COR-L47 (cell line): ENCODE data around the gene PRKG1.
"Not testable (repeated sequence)": the region's sequence is repeated elsewhere in the genome, so short reads cannot be mapped to it uniquely, and the experiment has no call there.

ENCODE experiments used
- DNase-seq: peaks from one replicate; lab custom pipeline; 2025; lab: John Stamatoyannopoulos, UW

The PRKG1 gene

GRCh38 chr10:51427758-51428157, 353.5 kb downstream of the PRKG1 start:
- no peak for DNase-seq

GRCh38 chr10:51430506-51430905, 356.2 kb downstream of the PRKG1 start:
- DNase-seq, result no peak

DNA sequence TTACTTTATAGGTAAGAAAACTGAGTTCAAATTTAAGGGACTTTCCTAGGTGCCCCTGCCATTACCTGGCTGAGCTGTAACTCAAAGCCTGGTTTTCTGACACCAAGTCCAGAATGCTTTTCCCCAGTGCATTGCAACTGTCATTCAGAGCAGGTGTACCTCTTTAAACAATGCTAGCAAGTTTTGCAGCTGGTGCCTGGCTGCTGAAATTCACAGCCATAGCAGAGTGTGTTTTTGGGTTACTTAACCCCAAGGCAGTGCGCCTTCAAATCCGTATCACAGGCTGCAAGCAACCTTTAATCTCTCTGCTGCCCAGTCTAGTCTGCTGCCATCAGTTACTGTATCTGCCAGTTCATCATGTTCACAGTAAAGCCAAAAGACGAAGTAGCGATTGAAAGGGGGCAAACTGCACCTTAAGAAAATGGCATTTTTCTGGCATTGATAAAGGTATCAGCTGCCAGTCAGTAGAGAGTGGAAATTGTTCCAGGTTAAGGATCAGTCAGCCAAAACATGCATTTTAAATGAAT, 359.7 kb downstream of the PRKG1 start:
- no peak for DNase-seq

DNA sequence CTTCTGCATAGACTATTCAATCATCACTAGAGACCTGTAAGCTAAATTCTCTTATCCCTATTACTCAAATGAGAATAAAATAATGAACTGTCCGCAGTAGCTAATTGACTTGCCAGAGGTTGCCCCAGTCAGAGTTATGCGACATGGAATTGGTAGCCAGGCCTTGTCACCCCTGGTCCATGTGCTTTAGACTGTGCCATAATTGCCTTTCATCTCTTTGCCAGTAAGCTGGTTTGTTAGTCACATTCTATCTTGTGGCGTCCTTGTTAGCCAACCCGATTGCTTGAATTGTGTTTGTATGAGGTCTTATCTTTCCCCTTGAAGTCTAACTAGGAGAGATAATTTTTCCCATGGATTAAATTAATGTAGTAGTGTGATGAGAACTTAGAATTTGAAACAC, 362.5 kb downstream of the PRKG1 start:
- no peak for DNase-seq

GRCh38 chr10:51439645-51440044, 365.4 kb downstream of the PRKG1 start:
- DNase-seq, result no peak

DNA sequence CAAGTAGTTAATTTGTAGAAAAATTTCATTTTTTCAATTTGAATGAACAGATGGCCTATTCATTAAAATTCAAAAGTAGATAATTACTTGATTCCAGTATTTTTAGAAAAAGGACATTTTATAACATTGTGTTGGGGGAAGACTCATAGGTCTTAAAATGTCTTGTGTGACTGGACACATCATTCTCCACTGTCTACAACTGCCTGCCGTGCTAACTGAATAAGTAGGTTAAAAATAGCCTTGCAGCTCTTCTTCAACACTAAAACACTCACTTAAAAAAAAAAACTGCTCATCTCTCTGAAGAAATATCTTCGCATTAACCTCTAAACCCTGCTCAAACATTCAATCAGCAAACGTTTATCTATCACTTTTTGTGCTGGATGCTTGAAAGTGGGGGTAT, 371.3 kb downstream of the PRKG1 start:
- no peak for DNase-seq

- no peak for DNase-seq
These were observed 372.8 kb downstream of the PRKG1 start for GRCh38 chr10:51447119-51447518.

- DNase-seq, result not testable (repeated sequence)
These were observed 381.5 kb downstream of the PRKG1 start for GRCh38 chr10:51455762-51456161.

GRCh38 chr10:51459476-51459875, 385.2 kb downstream of the PRKG1 start:
- no peak for DNase-seq

GRCh38 chr10:51462076-51462779, 387.9 kb downstream of the PRKG1 start:
- no peak for DNase-seq

GRCh38 chr10:51468424-51468823, 394.1 kb downstream of the PRKG1 start:
- no peak for DNase-seq

- no peak for DNase-seq
These were observed 395.4 kb downstream of the PRKG1 start for GRCh38 chr10:51469686-51470085.

DNA sequence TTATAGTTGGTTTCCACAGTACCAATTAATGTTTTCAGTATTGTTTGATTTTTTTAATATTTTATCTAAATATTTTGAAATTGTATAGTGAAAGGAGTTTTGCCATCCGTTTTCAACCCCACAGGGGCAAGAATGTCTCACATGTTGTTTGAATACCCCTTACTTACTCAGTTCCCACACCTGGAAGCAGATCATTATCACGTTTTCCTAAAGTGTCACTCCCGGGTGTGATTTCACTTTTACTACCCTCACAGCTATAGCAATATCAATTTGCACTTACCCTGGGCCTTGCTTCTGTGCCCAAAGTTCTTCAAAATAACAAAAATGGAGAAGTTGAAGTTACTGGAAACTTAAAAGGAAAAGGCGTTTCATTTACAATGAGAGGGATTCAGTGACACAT, 397.0 kb downstream of the PRKG1 start:
- no peak for DNase-seq

DNA sequence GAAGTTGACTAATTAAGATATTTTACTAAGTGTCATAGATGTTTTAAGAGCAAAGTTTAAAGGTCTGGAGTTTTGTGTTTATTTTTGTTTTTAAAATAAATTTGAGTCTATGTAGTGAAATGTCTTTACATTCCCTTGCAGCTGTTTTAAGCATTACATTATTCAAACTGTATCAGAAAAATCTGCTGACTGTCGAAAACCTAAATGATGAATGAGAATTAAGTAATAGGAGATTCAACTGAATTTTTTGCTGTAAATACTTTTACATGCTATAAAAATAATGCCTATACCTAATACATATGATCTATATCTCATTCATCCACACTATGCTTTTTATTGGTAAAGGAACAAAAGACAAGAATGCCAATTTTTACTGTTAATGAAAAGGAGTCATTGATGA, 397.9 kb downstream of the PRKG1 start:
- DNase-seq, result no peak

GRCh38 chr10:51479711-51480110, 405.4 kb downstream of the PRKG1 start:
- no peak for DNase-seq

DNA sequence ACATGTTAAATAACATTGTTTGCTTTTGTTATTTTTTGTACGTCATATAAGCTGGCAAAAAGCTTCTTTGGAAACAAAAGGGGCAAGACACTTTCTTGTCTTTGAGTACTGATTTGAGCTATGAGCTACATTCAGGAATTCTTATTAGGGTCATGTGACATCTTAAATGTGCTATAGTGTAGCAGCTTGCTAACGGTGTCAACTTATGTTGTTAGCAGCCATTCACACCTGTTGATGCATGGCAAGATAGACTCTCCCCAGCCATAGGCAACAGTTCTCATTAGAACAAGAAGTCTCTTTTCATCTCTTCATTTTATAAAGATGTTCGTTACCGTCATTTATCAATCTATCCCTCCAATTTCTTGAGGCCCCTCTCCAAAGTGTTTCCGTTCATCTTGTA, 411.4 kb downstream of the PRKG1 start:
- DNase-seq, result no peak

DNA sequence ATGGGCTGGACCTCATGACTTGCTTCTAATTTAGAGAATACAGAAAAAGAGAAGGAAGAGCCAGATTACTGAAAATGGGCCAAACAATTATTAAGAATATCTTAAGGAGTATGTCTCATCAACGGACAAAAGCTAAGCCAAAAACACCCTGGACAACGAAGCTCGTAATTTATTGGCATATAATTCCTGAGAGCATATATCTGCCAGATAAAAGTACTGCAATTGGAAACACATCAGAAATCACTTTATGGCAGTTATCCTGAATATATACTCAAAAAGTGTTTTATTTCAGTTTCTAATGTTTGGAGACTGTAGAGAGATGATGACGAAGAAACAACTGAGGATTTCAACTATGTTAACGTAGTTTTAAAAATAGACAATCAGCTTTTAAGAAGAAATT, 413.3 kb downstream of the PRKG1 start:
- DNase-seq, result no peak

DNA sequence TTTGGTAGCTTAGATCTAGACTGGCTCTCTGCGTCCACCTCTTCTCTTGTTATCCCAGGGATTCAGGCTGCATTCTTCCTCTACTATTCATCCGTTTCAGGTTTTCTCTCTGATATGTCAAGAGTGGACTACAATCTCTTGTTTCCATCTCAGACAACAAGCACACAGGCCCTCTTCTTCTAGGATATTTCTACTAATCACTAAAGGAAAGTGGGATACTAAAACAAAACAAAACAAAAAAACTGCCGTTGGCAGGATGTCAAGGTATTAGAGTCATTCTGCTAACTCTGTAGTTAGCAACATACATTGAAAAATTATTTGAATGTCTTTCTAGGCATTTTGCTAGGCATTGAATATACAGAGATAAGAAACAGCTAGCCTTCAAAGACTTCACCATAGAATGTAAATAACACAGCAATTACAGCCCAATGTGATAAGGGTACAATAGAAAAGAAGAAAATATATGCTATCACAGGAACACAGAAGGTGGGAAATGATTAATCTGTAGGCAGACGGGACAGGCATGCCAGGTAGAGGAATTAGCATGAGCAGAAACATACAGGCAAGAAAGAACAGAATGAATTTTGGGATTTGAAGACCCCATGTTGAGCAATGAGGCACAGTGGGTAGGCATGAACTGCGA, 414.6 kb downstream of the PRKG1 start:
- no peak for DNase-seq

DNA sequence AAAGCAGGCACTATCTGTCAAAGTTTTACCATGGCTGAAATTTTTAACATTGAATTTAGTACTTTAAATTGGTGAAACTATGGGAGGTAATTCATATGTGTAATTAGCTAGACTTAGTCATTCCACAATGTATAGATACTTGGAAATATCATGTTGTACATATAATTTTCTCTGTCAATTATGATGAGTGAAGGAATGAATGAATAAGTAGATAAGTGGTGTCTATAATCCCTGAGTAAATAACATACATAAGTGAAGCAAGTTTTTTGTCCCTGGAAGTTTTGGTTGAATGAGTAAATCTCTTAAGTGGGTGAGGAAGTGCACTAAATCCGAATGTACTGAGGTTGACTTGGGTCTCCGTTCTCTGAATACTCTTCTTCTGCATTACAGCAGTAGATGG, 424.1 kb downstream of the PRKG1 start:
- no peak for DNase-seq

GRCh38 chr10:51501396-51501795, 427.1 kb downstream of the PRKG1 start:
- DNase-seq, result no peak

GRCh38 chr10:51502124-51502523, 427.8 kb downstream of the PRKG1 start:
- DNase-seq, result no peak

- no peak for DNase-seq
These were observed 429.1 kb downstream of the PRKG1 start for GRCh38 chr10:51503378-51503777.

DNA sequence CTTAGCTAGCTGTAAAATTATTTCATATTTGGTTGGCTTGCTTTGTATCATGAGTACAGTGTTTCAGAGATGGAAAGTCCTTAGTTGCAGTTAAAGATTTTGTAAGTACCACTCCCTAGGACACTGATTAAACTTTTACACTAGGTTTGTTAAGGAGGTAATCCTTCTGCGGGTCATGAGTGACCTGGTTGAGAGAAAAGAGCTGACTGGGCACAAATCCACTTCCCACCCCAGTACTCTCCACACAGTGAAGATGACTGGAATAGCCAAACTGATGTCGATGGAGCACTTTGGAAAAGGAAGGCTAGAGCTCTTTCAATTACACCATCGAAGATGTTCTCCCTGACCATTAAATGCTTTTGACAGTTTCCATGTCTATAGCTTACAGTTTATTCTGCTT, 433.2 kb downstream of the PRKG1 start:
- no peak for DNase-seq

DNA sequence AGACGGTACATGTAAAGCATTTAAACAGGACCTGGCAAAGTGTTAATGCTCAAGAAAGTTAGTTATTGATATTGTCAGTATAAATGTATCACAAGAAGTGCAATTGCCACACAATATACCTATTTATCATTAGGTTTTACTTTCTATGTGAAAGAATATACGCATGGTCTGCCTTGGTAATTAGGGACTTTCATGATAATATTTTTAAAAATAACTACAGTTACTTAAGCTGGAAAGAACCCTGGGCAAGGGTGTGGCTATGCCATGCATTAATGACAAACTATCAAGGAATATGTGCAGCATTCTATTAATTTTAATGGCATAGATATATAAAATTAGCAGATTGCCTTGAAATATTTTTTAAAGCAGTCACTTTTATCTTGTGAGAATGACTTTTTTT, 433.9 kb downstream of the PRKG1 start:
- no peak for DNase-seq
